Thyroid gland (tissue), 4 donors: ENCODE data around the gene SAP130.

Experiments
- CTCF ChIP-seq, 6 experiments: fragments of 200-600 bp in 3 of 6; fragments of 450-650 bp in 3 of 6; sonication (generic) in 3 of 6; IDR thresholded peaks; one replicate each; pipeline ENCODE4 v1.5.1; 2016 to 2019; ENCODE audit warnings: antibody characterized with exemption in 6 of 6, mild to moderate bottlenecking in 2 of 6, inconsistent platforms in 1 of 6, moderate library complexity in 1 of 6
- POLR2A ChIP-seq, 2 donors: fragments of 450-650 bp; IDR thresholded peaks; one replicate each; pipeline ENCODE4 v1.6.1; 2017; ENCODE audit warnings: antibody characterized with exemption in 2 of 2, mild to moderate bottlenecking in 2 of 2, moderate library complexity in 1 of 2

- TF ChIP-seq CTCF (IDR thresholded peaks at IDR 0.05) (no peak), POLR2A (IDR thresholded peaks at IDR 0.05) (no peak)
Observed at GRCh38 chr2:127969446-127969845, 58.4 kb downstream of the SAP130 start.
